Endothelial cell (in vitro differentiated cells): ENCODE measurements around the gene EPHB1. TPM values are rescaled to one million over a fixed set of nuclear protein-coding genes. Genes with fewer than 3 reads are reported as not detected.
A peak's percentile ranks its signal among the peaks of the same experiment; 100 is the strongest.

ENCODE experiments used
- DNase-seq: peaks from one replicate; pipeline ENCODE4 v3.0.0; 2021; ENCODE audit warnings: low spot score
- H3K27ac Mint-ChIP-seq: one replicate; pipeline ENCODE4 v1.8.0; 2021; ENCODE audit warnings: mixed read lengths, inconsistent platforms; ENCODE audit not compliant: unreplicated experiment
- H3K27me3 Mint-ChIP-seq: one replicate; pipeline ENCODE4 v1.8.0; 2021; ENCODE audit warnings: mild to moderate bottlenecking, moderate library complexity, mixed read lengths, inconsistent platforms; ENCODE audit not compliant: unreplicated experiment
- H3K36me3 Mint-ChIP-seq: one replicate; pipeline ENCODE4 v1.8.0; 2021; ENCODE audit warnings: mild to moderate bottlenecking, low read depth, mixed read lengths, inconsistent platforms; ENCODE audit not compliant: unreplicated experiment
- H3K4me1 Mint-ChIP-seq: one replicate; pipeline ENCODE4 v1.8.0; 2021; ENCODE audit warnings: mild to moderate bottlenecking, mixed read lengths, inconsistent platforms; ENCODE audit not compliant: unreplicated experiment
- H3K4me3 Mint-ChIP-seq: one replicate; pipeline ENCODE4 v1.8.0; 2021; ENCODE audit warnings: mild to moderate bottlenecking, mixed read lengths, inconsistent platforms; ENCODE audit not compliant: unreplicated experiment
- H3K9me3 Mint-ChIP-seq: one replicate; pipeline ENCODE4 v1.8.0; 2021; ENCODE audit warnings: mixed read lengths, inconsistent platforms; ENCODE audit not compliant: unreplicated experiment
- total RNA-seq: library from RNA; stranded (reverse); fragmentation: NEBNext Ultra II Directional; extraction: Animal tissue kit (Norgen Biotek cat#: 25700); gene quantifications from one replicate; pipeline ENCODE4 v1.2.1, GENCODE V29; 2021; ENCODE audit not compliant: unreplicated experiment
- TF ChIP-seq, protein P1 (sequence below): fragments of 200-600 bp; sonication (generic); IDR thresholded peaks from one replicate; pipeline ENCODE4 v1.5.0; 2021; ENCODE audit warnings: antibody characterized with exemption; ENCODE audit not compliant: unreplicated experiment

EPHB1 gene
- total RNA-seq, 1 donor from 2014 or later, result 5.7 TPM

DNA sequence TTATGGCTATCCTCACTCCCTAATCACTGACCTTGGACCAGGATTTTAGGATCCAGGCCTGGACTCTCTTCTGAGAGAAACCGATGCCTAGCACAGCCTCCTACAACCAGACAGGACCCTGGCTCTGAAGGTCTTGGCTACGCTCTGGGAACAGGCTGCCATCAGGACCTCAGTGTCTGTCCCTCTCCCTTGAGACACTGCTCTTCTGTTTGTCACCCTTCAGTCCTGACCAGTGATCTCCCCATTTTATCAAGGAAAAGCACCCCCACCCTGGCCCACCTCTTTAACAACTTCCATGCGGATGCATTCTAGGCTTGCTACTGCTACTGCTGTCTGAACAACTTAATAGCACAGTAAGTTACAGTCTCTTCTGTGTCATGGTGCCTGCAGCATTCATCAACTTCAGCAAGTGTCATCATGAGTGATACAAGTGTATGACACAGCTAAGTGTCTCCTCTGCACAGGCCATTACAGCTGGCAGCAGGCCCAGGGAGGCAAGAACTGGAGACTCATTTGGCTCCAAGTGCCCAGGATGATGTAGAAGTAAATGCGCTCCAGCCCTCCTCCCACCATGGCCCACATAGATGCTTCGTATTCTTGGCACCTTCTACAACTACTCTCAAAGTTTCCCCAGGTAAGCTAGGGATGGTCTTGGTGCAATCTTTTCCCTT is 302.4 kb downstream of the EPHB1 start:
- Mint-ChIP-seq H3K27ac (no peak overlapping the region), H3K36me3 (no peaks in the 10 kb centered on the region), H3K27me3 (peaks cover 3% of the 10 kb centered on the region), H3K4me3 (no peak overlapping the region), H3K4me1 (peaks cover 2% of the 10 kb centered on the region), H3K9me3 (no peaks in the 10 kb centered on the region)
- TF ChIP-seq, protein P1, sequence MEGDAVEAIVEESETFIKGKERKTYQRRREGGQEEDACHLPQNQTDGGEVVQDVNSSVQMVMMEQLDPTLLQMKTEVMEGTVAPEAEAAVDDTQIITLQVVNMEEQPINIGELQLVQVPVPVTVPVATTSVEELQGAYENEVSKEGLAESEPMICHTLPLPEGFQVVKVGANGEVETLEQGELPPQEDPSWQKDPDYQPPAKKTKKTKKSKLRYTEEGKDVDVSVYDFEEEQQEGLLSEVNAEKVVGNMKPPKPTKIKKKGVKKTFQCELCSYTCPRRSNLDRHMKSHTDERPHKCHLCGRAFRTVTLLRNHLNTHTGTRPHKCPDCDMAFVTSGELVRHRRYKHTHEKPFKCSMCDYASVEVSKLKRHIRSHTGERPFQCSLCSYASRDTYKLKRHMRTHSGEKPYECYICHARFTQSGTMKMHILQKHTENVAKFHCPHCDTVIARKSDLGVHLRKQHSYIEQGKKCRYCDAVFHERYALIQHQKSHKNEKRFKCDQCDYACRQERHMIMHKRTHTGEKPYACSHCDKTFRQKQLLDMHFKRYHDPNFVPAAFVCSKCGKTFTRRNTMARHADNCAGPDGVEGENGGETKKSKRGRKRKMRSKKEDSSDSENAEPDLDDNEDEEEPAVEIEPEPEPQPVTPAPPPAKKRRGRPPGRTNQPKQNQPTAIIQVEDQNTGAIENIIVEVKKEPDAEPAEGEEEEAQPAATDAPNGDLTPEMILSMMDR, result no peak
- DNase-seq, result no peak

DNA sequence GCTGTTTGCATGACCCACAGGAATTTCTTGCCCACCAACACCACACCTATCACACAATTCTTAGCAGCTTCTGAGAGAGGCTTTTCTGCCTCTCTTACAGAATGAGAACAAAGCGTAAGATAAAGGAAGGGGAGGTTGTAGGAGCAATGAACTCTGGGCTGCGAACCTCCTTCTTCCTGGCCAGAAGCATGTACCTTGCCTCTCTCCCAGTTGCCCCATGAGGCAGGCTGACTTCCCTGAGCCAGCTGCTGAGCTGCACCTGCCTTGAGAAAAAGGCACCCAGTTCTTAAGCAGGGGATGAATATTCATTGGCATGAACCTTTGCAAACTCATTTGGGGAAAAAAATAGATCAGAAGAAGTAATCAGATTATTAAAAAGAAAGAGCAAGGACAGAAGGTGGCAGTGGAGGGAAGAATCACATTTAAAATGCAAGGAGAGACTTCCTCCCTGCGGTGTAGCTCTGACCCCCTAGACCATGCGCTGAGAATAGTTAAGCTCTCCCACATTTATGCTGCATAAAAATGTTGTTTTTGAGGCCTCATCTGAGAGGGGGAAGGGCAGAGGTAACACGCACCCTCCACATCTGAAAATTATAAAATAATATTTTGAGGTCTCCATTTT is 304.8 kb downstream of the EPHB1 start:
- Mint-ChIP-seq H3K27me3 (no peaks in the 10 kb centered on the region), H3K27ac (no peak overlapping the region), H3K4me1 (peaks cover 2% of the 10 kb centered on the region), H3K36me3 (no peaks in the 10 kb centered on the region), H3K9me3 (no peaks in the 10 kb centered on the region), H3K4me3 (no peak overlapping the region)
- no peak for DNase-seq
- TF ChIP-seq, protein P1, result no peak

DNA sequence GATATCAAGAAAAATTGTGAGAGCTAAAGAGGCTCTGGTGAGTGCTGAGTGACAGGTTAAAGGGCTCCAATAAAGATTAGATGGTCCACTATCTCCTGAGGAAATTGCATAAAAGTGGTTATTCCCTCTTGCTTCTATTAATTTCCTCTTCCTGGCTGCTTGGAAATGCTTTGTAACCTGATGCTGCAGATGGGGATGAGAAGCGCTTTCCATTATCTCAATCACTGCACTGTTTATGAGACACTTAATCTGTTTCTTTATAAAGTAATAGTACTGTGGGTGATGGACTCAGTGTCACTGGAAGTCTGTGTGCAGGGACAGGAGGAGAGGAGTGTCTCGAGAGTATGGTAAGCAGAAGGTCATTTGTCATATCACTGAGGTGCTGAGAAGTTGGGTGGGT is 305.3 kb downstream of the EPHB1 start:
- DNase-seq, result no peak
- Mint-ChIP-seq H3K4me1 (peaks cover 2% of the 10 kb centered on the region), H3K9me3 (no peaks in the 10 kb centered on the region), H3K4me3 (no peak overlapping the region), H3K27ac (no peak overlapping the region), H3K36me3 (no peaks in the 10 kb centered on the region), H3K27me3 (no peaks in the 10 kb centered on the region)
- TF ChIP-seq, protein P1, result no peak

DNA sequence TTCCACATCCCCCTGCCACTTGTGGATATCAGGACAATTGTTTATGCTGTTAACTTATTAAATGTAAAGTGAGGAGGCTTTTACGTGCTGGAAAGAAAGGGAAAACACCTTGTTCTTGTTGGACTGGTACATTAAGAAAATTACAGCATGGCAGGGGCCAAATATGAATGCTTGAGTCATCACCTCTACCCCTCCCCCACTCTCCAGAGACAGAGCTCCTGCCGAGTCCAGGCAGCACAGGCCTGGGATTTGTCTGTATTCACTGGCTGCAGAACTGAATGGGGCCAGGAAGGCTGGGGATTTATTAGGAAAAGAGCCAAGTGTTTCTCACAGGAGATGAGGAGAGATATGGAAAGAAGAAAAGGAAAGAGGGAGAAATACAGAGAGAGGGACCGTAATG is 308.9 kb downstream of the EPHB1 start:
- no peak overlapping the region for H3K27ac Mint-ChIP-seq
- no peak overlapping the region for H3K4me3 Mint-ChIP-seq
- peaks cover 2% of the 10 kb centered on the region for H3K4me1 Mint-ChIP-seq
- no peaks in the 10 kb centered on the region for H3K9me3 Mint-ChIP-seq
- DNase-seq, result no peak
- H3K36me3 Mint-ChIP-seq, result no peaks in the 10 kb centered on the region
- TF ChIP-seq, protein P1, result no peak
- H3K27me3 Mint-ChIP-seq, result no peaks in the 10 kb centered on the region

DNA sequence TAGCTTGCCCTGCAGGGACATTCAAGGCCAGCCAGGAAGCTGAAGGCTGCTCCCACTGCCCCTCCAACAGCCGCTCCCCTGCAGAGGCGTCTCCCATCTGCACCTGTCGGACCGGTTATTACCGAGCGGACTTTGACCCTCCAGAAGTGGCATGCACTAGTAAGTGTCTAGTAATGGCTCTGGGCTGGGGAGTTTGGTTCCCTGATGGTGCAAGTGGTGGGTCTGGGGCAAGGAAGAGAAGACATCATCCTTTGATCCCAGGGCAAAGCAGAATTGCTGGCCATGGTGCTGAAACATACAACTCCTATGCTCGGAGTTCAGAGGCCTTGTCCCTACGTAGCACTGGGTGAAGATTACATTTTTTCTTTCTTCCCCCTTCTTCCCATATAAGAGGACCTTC is 311.4 kb downstream of the EPHB1 start:
- Mint-ChIP-seq H3K9me3 (no peaks in the 10 kb centered on the region), H3K36me3 (no peaks in the 10 kb centered on the region), H3K4me1 (no peaks in the 10 kb centered on the region), H3K4me3 (no peak overlapping the region), H3K27ac (no peak overlapping the region), H3K27me3 (no peaks in the 10 kb centered on the region)
- TF ChIP-seq, protein P1, result no peak
- DNase-seq, result peak; percentile 61
